GM12801 (cell line): ENCODE data around the gene CSRNP3.

Experiments
- TF ChIP-seq, protein P1 (sequence below): IDR thresholded peaks from one replicate; pipeline ENCODE4 v1.5.1; 2011; ENCODE audit warnings: control low read depth; ENCODE audit not compliant: insufficient read length; ENCODE audit errors: extremely low read depth

The CSRNP3 gene

GRCh38 chr2:165718610-165719210 lies 249.2 kb downstream of the CSRNP3 start:
- TF ChIP-seq, protein P1, sequence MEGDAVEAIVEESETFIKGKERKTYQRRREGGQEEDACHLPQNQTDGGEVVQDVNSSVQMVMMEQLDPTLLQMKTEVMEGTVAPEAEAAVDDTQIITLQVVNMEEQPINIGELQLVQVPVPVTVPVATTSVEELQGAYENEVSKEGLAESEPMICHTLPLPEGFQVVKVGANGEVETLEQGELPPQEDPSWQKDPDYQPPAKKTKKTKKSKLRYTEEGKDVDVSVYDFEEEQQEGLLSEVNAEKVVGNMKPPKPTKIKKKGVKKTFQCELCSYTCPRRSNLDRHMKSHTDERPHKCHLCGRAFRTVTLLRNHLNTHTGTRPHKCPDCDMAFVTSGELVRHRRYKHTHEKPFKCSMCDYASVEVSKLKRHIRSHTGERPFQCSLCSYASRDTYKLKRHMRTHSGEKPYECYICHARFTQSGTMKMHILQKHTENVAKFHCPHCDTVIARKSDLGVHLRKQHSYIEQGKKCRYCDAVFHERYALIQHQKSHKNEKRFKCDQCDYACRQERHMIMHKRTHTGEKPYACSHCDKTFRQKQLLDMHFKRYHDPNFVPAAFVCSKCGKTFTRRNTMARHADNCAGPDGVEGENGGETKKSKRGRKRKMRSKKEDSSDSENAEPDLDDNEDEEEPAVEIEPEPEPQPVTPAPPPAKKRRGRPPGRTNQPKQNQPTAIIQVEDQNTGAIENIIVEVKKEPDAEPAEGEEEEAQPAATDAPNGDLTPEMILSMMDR: no peak

- TF ChIP-seq, protein P1: no peak
Observed at GRCh38 chr2:165720511-165720910, 251.0 kb downstream of the CSRNP3 start.

- TF ChIP-seq, protein P1: no peak
Observed at GRCh38 chr2:165725421-165725820, 255.9 kb downstream of the CSRNP3 start.
